ENCODE measurements around the gene RHBDL1.

Gene RHBDL1

DNA sequence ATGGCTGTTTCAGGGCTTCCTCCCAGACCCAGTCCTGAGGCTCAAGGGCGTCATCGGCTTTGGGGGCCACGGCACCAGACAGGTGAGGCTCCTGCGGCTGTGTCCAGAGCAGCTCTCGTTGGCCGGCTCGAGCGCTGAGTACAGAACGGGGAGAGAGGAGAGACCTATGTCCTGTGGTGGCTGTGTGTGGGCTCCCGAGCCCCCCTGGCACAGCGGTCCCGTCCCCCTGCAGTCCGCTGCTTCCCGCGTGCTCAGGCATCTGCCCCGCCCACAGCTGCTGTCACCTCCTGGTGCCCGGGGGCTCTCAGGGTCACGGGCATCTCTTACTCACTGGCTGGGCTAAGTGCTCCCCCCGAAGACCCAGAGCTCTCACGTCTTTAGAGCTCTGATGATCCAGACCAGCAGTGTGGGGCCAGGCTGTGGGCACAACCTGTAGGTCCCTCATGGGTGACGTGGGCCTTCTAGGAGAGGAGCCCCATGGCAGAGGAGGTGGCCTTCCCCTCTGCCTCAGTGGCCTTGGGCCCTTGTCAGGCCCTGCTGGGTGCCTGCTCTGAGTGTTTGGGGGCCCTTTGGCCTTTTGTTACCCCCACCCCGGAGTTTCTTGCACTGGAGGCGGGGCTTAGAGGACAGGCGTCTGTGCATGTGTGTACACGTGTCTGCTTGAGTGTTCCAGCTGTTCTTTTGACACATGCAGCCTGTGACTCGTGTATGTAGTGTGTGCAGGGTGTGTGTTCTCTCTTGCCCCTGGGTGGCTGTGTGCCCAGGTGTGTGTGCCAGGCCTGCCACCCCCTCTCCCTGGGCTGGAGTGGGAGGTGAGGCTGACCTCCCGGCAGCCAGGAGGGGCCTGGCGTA, 22.8 kb upstream of the RHBDL1 start:
- no peak for DNase-seq (ENCODE audit: low read depth, low spot score)

DNA sequence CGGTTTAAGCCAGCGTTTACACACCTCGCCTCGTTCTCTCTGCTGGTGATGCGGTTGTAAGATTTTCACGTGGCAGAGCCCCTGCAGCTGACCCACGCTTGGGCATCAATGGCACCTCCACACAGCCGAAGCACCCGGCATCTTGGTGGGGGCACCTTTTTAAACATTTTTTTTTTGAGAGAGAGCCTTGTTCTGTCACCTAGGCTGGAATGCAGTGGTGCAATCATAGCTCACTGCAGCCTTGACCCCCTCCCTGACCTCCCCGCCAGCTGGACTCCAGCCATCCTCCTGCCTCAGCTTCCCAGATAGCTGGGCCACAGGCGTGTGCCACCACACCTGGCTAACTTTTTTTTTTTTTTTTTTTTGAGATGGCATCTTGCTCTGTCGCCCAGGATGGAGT, 21.4 kb upstream of the RHBDL1 start:
- no peak for DNase-seq (ENCODE audit: low read depth, low spot score)

DNA sequence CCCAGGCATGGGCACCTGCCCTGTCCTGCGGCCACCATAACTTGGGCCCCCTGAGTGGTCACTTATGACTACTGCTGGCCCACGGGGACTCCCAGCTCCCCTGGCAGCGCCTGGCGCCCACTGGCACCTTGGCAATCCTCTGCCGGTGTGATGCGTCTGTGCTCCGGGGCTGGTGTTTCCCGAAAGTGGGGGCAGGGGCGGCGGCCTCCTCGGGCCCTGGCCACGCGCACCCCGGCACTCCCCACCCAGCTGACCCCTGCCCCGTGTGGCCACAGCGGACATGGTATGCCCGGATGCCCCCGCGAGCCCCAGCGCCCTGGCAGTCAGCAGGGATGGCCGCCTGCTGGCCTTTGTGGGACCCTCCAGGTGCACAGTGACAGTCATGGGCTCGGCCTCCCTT, 18.0 kb upstream of the RHBDL1 start:
- no peak for DNase-seq (ENCODE audit: low read depth, low spot score)

DNA sequence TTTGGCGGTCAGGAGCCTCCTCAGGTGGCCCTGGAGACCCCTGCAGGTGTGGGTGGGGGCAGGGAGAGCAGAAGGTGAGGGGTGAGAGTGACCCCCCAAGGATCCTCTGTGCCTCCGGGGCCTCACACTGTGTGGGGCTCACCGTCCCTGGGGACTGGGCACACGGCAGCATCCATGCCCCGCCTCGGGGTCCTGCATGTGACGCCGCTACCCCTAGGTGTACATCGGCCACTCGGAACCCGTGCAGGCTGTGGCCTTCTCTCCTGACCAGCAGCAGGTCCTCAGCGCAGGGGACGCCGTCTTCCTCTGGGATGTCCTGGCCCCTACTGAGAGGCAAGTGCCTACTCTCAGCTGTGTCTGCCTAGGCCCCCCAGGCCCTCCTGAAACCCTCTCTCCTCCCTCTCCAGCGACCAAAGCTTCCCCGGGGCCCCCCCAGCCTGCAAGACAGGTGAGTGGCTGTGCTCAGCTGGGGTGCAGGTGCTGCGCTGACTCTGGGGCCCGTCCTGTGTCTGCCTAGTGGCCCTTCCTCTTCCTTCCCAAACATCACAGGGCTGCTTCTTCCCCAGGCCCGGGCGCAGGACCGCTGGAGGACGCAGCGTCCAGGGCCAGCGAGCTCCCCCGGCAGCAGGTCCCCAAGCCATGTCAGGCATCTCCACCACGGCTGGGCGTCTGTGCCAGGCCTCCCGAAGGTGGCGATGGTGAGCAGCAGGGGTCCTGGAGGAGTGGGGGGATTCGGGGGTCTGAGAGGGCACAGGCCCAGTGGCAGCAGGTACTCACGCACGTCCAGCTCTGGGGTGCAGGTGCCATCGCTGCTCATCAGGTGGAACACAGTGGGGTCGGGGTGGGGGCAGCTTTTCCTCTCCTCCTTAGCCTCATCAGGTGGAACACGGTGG, 16.5 kb upstream of the RHBDL1 start:
- no peak for DNase-seq (ENCODE audit: low read depth, low spot score)

DNA sequence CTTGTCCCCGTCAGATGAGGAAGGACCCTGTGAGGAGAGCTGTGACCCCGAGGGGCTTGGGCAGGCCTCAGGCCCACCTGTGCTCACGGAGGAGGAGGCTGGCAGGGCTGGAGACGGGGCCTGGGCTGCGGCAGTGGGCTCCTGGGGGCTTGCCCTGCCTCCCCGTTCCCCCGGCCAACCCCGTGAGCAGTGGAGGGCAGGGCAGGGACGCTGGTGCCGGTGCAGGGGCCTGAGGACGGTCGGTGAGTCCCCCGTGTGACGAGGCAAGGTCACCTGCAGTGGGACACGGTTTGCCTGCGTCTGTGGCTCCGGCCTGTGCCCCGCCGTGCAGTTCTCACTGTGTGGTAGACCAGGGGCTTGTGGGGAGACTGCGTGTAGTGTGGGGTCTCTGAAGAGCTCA, 15.9 kb upstream of the RHBDL1 start:
- DNase-seq (ENCODE audit: low read depth, low spot score), result no peak

DNA sequence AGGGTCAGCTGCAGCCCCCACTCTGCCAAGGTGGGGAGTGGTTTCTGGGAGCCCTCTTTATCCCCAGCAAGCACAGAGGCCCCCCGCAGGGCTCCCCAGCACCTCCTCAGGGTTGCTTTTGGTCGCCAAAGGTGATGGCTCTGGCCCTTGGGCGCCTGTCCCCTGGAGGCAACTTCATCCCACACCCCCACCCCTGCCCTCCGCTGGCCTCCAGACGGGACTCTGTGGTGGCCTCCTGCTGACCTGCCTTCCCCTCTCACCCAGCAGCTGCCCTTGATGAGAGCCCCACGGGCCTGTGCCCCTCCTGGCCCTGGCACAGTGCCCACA, 15.4 kb upstream of the RHBDL1 start:
- DNase-seq (ENCODE audit: low read depth, low spot score), result no peak

DNA sequence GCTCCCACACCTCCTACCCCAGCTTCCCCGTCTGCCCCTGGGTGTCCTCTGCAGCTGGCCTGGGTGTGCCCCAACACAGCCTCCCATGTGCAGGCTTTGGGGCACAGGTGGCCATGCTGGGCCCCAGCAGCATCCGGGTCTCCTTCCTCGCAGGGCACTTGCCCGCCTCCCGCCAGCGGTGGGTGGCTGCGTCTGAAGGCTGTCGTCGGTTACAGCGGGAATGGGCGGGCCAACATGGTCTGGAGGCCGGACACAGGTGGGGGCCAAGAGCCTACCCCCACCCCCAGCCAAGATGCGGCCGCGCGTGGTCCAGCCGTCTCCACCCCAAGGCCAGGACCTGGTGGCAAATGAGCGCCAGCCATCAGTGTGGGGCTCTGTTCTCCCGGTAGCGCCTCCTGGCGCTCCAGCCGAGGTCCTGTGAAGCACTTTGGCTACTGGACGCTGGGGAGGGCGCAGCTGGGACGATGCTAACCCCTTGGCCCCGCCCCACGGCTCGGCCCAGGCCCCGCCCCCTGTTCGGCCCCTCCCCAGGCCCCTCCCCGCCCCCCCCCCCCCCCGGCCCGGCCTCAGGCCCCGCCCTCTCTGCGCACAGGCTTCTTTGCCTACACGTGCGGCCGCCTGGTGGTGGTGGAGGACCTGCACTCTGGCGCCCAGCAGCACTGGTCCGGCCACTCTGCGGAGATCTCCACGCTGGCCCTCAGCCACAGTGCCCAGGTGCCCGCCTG, 14.8 kb upstream of the RHBDL1 start:
- DNase-seq (ENCODE audit: low read depth, low spot score), result no peak

DNA sequence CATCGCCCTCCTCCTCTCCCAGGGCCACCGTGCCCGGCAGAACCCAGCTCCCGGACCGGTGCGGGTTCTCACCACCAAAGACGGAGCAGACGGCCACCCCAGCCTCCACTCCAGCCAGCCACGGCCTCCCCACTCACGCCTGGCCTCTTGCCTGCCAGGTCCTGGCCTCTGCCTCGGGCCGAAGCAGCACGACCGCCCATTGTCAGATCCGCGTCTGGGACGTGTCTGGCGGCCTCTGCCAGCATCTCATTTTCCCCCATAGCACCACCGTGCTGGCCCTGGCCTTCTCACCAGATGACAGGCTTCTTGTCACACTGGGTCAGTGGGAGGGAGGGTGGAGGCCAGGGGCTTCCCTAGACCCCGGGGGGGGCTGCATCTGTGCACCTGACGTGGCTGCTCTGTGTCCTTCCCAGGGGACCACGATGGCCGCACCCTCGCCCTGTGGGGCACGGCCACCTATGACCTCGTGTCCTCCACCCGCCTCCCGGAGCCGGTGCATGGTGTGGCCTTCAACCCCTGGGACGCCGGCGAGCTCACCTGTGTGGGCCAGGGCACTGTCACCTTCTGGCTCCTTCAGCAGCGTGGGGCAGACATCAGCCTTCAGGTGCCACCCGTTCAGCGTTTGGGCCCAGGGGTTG, 14.2 kb upstream of the RHBDL1 start:
- DNase-seq (ENCODE audit: low read depth, low spot score), result no peak

DNA sequence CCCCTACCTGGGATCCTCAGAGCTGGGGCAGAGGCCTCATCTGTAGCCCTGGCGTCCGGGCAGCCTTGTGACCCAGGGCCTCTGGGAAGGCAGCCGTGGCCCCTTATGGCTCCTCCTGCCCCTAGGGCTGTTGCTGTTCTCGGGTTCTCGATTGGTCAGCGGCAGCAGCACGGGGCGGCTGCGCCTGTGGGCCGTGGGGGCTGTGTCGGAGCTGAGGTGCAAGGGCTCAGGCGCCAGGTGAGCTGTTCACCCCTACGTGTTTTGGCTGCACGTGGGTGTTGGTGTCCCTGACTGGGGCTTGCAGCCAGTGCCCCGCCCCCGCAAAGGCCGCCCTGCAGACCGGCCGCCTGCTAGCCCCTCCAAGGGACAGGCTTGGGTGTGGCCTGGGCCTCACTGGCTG, 13.4 kb upstream of the RHBDL1 start:
- DNase-seq (ENCODE audit: low read depth, low spot score), result no peak

DNA sequence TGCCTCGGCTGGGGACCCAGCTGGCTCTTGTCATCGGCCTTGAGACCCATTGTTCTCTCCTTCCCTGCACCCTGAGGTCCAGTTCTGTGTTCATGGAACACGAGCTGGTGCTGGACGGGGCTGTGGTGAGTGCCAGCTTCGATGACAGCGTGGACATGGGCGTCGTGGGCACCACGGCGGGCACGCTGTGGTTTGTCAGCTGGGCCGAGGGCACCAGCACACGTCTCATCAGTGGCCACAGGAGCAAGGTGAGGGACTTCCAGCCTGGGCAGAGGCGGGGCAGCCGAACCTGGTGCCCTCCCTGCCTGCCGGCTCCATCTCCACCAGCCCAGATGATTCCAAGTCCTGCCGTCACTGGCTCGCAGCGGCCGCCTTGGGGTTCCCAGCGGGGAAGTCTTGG, 12.9 kb upstream of the RHBDL1 start:
- DNase-seq (ENCODE audit: low read depth, low spot score), result no peak

DNA sequence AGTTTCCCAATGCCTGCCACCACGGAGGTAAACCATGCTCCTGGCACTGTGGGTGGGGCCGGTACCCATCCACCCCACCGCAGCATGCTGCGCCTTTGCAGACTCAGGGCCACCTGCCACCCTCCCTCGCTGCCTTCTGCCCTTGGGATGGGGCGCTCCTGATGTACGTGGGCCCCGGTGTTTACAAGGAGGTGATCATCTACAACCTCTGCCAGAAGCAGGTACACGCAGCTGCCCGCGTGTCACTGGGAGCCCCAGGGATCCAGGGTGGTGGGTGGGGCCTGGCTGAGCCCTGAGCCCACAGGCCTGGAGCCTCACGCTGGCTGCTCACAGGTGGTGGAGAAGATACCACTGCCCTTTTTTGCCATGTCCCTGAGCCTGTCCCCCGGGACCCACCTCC, 8.9 kb upstream of the RHBDL1 start:
- no peak for DNase-seq (ENCODE audit: low read depth, low spot score)

DNA sequence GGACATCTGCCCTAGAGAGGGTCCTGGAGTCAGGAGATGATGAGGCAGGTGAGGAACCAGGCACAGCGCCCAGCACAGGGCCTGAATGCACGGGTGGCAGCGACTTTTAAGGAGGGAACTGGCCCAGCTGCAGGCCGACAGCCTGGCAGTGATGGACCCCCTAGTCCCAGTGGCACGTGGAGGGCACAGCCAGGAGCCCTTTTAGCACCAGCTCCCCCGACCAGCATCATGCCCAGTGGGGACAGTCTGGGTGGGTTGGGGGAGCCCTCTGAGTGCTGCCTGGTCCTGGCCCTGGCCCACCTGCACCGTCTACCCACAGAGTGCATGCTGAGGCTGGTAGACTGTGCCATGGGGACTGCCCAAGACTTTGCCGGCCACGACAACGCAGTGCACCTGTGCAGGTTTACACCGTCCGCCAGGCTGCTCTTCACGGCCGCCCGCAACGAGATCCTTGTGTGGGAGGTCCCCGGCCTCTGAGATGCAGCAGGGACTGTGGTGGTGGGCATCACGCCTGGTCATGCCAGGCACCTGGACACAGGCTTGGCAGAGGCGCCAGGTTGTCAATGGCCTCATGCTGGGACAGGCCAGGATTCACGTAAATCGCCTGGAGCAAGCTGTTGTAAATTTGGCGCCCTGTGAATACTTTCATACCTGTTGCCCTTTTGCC, 8.2 kb upstream of the RHBDL1 start:
- DNase-seq (ENCODE audit: low read depth, low spot score), result no peak

DNA sequence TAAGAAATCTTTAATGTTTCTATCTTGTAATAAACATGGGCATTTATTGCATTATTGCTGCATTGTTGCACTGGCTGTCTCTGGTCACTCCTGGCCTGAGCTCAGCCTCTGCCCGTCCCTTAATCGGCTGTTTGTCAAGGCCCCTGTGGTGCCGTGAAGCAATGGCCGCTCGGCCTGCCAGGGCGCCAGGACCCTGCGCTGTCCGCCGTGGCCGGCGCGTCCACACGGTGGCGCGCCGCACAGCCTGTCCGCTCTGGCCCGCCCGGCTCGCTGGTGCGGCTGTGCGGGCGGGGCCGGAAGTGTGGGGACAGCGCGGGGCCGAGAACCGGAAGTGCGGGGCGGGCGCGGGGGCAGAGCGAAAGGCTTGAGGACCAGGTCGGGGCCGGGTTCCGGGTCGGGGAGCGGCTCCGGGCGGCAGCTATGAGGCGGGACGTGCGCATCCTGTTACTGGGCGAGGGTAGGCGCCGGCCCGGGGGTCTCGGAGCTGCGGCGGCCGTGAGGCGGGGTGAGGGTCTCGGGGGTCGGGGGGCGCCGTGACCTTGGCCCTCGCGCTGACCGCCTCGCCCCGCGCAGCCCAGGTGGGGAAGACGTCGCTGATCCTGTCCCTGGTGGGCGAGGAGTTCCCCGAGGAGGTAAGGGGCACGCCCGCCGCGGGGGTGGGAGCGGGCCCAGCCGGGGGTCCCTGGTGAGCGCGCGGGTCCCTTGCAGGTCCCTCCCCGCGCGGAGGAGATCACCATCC, 7.5 kb upstream of the RHBDL1 start, which contains the start of gene RHOT2:
RHOT2 (plus strand) TSS at position 353 of the 739 bp plus-strand sequence; CDS start at position 421, 68 bp downstream.
- no peak for DNase-seq (ENCODE audit: low read depth, low spot score)

DNA sequence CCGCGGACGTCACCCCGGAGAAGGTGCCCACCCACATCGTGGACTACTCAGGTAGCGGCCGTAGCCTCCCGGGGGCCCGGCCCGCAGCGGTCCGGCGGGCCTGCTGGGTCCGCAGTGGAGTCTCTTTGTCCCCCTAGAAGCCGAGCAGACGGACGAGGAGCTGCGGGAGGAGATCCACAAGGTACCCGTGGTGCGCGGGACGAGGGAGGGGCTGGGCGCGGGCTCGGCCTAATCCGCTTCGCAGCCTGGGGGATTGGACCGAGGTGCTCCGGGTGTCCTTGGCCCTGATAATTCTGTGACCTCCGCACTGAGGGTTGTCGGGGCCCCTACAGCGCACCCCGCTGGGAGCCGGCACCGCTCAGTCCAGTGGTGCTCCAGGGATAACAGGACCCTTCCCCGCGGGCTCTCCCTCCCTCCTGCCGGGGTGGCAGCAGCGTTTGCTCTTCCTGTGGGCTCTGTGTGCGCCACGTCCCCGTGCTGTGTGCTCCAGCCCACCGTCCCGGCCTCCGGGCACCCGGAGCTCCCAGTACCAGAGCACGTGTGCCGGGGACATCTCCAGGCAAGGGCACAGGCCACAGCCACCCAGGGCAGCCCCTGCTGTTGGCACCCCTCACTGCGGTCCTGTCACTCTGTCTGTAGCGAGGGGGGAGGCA, 6.8 kb upstream of the RHBDL1 start:
- DNase-seq (ENCODE audit: low read depth, low spot score), result no peak

DNA sequence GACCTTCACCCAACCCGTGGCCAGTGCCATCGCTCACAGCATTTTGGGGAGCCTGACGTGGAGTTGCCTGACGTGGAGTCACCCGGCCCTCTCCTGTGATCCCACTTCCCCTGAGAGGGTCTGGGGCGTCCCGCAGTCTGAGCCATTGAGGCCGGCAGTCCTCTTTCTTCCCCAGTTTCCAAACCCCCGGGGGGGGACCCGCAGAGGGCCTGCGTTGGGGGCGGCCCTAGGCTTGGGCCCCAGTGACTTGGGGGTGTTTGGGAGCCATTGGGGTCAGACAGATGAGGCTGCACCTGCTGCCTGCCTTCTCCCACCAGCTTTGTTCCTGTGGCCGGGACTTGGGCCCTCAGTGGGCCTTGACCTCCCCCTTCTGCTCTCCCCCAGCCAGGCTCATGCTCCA, 5.8 kb upstream of the RHBDL1 start:
- DNase-seq (ENCODE audit: low read depth, low spot score), result no peak

DNA sequence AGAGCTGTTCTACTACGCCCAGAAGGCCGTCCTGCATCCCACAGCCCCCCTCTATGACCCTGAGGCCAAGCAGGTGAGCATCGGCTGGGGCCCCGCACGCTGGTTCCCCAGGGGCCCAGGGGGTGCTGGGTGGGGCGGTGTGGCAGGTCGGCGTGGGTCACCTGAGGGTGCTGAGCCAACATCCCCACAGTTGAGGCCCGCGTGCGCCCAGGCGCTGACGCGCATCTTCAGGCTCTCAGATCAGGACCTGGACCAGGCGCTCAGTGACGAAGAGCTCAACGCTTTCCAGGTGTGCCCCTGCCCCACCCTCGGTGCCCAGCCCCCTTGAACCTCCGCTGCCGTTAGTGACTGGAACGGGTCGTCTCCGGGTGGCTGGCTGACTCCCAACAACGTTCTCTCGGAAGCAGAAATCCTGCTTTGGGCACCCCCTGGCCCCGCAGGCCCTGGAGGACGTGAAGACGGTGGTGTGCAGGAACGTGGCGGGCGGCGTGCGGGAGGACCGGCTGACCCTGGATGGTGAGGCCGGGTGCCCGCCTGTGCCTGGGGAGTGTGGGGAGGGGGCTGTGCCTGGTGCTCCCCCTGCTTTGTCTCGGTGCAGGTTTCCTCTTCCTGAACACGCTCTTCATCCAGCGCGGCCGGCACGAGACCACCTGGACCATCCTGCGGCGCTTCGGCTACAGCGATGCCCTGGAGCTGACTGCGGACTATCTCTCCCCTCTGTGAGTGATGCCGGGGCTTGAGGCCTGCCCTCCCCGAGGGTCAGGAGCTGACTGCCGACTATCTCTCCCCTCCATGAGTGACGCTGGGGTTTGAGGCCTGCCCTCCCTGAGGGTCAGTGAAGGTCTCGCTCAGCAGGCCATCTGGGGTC, 4.8 kb upstream of the RHBDL1 start:
- no peak for DNase-seq (ENCODE audit: low read depth, low spot score)

DNA sequence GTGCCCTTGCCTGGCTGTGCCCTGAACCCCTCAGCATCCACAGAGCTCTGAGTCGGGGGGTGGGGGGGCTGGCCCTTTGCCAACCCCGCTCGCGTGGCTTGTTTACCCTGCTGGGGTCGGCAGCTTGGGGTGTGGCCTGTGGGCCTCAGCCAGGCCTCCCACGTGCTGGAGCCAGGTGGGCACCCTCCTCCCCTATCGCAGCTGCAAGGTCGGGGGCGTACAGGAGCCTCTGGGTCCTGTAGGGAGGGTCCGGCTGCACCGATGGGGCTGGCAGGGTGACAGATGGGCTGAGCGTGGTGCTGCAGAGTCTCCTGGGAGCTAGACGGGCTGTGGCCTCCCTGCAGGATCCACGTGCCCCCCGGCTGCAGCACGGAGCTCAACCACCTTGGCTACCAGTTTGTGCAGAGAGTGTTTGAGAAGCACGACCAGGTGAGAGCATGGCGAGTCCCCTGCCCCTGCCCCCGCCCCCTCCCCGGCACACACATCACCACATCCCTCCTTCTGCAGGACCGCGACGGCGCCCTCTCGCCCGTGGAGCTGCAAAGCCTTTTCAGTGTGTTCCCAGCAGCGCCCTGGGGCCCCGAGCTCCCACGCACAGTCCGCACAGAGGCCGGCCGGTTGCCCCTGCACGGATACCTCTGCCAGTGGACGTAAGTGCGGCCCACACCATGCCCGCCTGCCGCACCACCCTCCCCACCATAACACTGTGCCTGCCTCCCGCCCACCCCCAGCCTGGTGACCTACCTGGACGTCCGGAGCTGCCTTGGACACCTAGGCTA, 3.9 kb upstream of the RHBDL1 start:
- DNase-seq (ENCODE audit: low read depth, low spot score), result no peak

DNA sequence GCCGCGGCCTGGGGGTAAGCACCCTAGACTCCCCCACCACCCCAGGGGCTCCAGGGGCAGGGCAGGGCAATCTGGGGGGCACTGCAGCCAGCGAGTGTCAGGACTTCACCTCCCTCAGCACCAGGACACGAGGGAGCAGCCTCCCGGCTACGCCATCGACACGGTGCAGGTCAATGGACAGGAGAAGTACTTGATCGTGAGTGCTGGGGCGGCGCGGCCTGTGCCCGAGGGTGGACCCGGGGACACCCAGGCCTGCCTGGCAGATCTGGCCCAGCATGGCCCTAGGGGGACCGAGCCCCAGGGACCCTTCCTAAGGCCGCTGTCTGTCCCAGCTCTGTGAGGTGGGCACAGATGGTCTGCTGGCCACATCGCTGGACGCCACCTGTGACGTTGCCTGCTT, 3.1 kb upstream of the RHBDL1 start:
- DNase-seq (ENCODE audit: low read depth, low spot score), result no peak
